22Rv1 (cell line): Measurements from ENCODE around the gene ARSG.

ENCODE experiments used
- ZFX ChIP-seq: fragments of 450-650 bp; IDR thresholded peaks from 2 replicates; pipeline ENCODE4 v1.6.1; 2017; ENCODE audit warnings: antibody characterized with exemption, borderline replicate concordance
- TF ChIP-seq, protein P1 (sequence below): fragments of 450-650 bp; IDR thresholded peaks from 2 replicates; pipeline ENCODE4 v1.5.1; 2017; ENCODE audit warnings: mild to moderate bottlenecking

GRCh38 chr17:68320943-68321555, 29.8 kb downstream of the ARSG start:
- TF ChIP-seq, protein P1, sequence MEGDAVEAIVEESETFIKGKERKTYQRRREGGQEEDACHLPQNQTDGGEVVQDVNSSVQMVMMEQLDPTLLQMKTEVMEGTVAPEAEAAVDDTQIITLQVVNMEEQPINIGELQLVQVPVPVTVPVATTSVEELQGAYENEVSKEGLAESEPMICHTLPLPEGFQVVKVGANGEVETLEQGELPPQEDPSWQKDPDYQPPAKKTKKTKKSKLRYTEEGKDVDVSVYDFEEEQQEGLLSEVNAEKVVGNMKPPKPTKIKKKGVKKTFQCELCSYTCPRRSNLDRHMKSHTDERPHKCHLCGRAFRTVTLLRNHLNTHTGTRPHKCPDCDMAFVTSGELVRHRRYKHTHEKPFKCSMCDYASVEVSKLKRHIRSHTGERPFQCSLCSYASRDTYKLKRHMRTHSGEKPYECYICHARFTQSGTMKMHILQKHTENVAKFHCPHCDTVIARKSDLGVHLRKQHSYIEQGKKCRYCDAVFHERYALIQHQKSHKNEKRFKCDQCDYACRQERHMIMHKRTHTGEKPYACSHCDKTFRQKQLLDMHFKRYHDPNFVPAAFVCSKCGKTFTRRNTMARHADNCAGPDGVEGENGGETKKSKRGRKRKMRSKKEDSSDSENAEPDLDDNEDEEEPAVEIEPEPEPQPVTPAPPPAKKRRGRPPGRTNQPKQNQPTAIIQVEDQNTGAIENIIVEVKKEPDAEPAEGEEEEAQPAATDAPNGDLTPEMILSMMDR: no peak
- no peak for TF ChIP-seq ZFX
